CD14-positive monocyte (primary cell): ENCODE results near the gene HINFP. TPM values are rescaled to one million over a fixed set of nuclear protein-coding genes. Genes with fewer than 3 reads are reported as not detected.
A peak's percentile ranks its signal among the peaks of the same experiment; 100 is the strongest.

ENCODE experiments used
- DNase-seq, 3 donors: peaks; one replicate each; pipeline ENCODE4 v3.0.0-alpha.2; 2011 to 2022
- H2AFZ ChIP-seq: 2 replicates; pipeline ENCODE4 v1.6.0; 2012; ENCODE audit warnings: mild to moderate bottlenecking, low read depth, low read length, inconsistent platforms; ENCODE audit not compliant: insufficient read depth, poor library complexity, severe bottlenecking
- H3K27ac ChIP-seq, 2 donors: 1 replicate in 1 of 2; 2 replicates in 1 of 2; pipeline ENCODE4 v1.5.1; 2012 to 2013; ENCODE audit warnings: low read length in 2 of 2, control low read depth in 1 of 2, inconsistent platforms in 1 of 2, low read depth in 1 of 2, mild to moderate bottlenecking in 1 of 2
- H3K27me3 ChIP-seq, 2 donors: one replicate each; pipeline versions ENCODE4 v1.6.0 to v1.6.1; 2011 to 2013; ENCODE audit warnings: low read length in 2 of 2; ENCODE audit not compliant: control insufficient read depth in 2 of 2, insufficient read depth in 2 of 2
- H3K36me3 ChIP-seq, 2 donors: replicated peaks in 1 of 2; 1 replicate in 1 of 2; 2 replicates in 1 of 2; pipeline versions ENCODE4 v1.5.1 to v1.6.1; 2012 to 2013; ENCODE audit warnings: low read length in 2 of 2, control low read depth in 1 of 2, inconsistent platforms in 1 of 2, mild to moderate bottlenecking in 1 of 2; ENCODE audit not compliant: insufficient read depth in 2 of 2, control insufficient read depth in 1 of 2
- H3K4me1 ChIP-seq, 2 donors: 1 replicate in 1 of 2; 2 replicates in 1 of 2; pipeline versions ENCODE4 v1.5.1 to v1.6.1; 2012 to 2013; ENCODE audit warnings: low read length in 2 of 2, control low read depth in 1 of 2, inconsistent platforms in 1 of 2, mild to moderate bottlenecking in 1 of 2, moderate library complexity in 1 of 2; ENCODE audit not compliant: insufficient read depth in 2 of 2, control insufficient read depth in 1 of 2
- H3K4me2 ChIP-seq: replicated peaks from 2 replicates; pipeline ENCODE3; 2012; ENCODE audit warnings: low read length, moderate library complexity, mild to moderate bottlenecking; ENCODE audit not compliant: poor library complexity, severe bottlenecking; ENCODE audit errors: extremely low read depth
- H3K4me3 ChIP-seq, 3 experiments: fragments of 200-600 bp in 1 of 3; sonication (generic) in 1 of 3; replicated peaks in 1 of 3; 1 replicate in 2 of 3; 2 replicates in 1 of 3; pipeline ENCODE4 v1.5.1; 2011 to 2013; ENCODE audit warnings: low read length in 3 of 3, mild to moderate bottlenecking in 3 of 3, control low read depth in 2 of 3, low read depth in 2 of 3, inconsistent platforms in 1 of 3, moderate library complexity in 1 of 3
- H3K79me2 ChIP-seq: 2 replicates; pipeline ENCODE4 v1.6.0; 2012; ENCODE audit warnings: mild to moderate bottlenecking, control low read depth, inconsistent platforms, low read length, moderate library complexity; ENCODE audit not compliant: insufficient read depth
- H3K9ac ChIP-seq: 2 replicates; pipeline ENCODE4 v1.6.0; 2017; ENCODE audit warnings: low read length, mild to moderate bottlenecking; ENCODE audit not compliant: insufficient read depth, poor library complexity, severe bottlenecking
- H3K9me3 ChIP-seq, 2 donors: replicated peaks in 1 of 2; 1 replicate in 1 of 2; 2 replicates in 1 of 2; pipeline versions ENCODE4 v1.5.1 to v1.6.1; 2012 to 2013; ENCODE audit warnings: low read length in 2 of 2, control low read depth in 1 of 2; ENCODE audit not compliant: control insufficient read depth in 1 of 2, insufficient read depth in 1 of 2
- H4K20me1 ChIP-seq: 2 replicates; pipeline ENCODE4 v1.6.0; 2012; ENCODE audit warnings: mild to moderate bottlenecking, low read length, control low read depth, moderate library complexity; ENCODE audit not compliant: insufficient read depth
- H3K27ac Mint-ChIP-seq, 7 donors: one replicate each; pipeline ENCODE4 v1.8.0; 2020; ENCODE audit warnings: mild to moderate bottlenecking in 7 of 7, mixed read lengths in 7 of 7, moderate library complexity in 6 of 7, inconsistent platforms in 2 of 7
- H3K27me3 Mint-ChIP-seq, 3 donors: one replicate each; pipeline ENCODE4 v1.8.0; 2021 to 2022; ENCODE audit warnings: low read depth in 3 of 3, mild to moderate bottlenecking in 3 of 3, mixed read lengths in 3 of 3, moderate library complexity in 3 of 3, inconsistent platforms in 1 of 3
- H3K36me3 Mint-ChIP-seq, 2 donors: one replicate each; pipeline ENCODE4 v1.8.0; 2020; ENCODE audit warnings: mixed read lengths in 2 of 2, inconsistent platforms in 1 of 2, mild to moderate bottlenecking in 1 of 2
- H3K4me1 Mint-ChIP-seq: one replicate; pipeline ENCODE4 v1.8.0; 2020; ENCODE audit warnings: mild to moderate bottlenecking, mixed read lengths
- H3K4me3 Mint-ChIP-seq, 2 donors: one replicate each; pipeline ENCODE4 v1.8.0; 2020; ENCODE audit warnings: mild to moderate bottlenecking in 2 of 2, mixed read lengths in 2 of 2, moderate library complexity in 1 of 2
- H3K9me3 Mint-ChIP-seq, 7 donors: one replicate each; pipeline ENCODE4 v1.8.0; 2020 to 2022; ENCODE audit warnings: mixed read lengths in 7 of 7, mild to moderate bottlenecking in 6 of 7, moderate library complexity in 6 of 7, inconsistent platforms in 2 of 7
- WGBS: methylation state at CpG from one replicate; pipeline ENCODE4 v1.1.5; 2013; ENCODE audit warnings: missing lambda C conversion rate; ENCODE audit not compliant: insufficient coverage; 5-methylcytosine and 5-hydroxymethylcytosine counted together
- intact Hi-C, 2 donors: fragments of 100-400 bp; cut with micrococcal nuclease; formaldehyde crosslinking; loops; one replicate each; pipeline versions ENCODE4 v1.15.0 to v1.15.1; 2023
- polyA plus RNA-seq, 3 donors: library from polyadenylated mRNA; depleted of rRNA in 1 of 3; unstranded in 2 of 3; stranded (reverse) in 1 of 3; fragments of 300-500 nt in 2 of 3; fragments of >200 nt in 1 of 3; fragmentation: Illumina TruSeq in 2 of 3; gene quantifications; 1 replicate in 2 of 3; 2 replicates in 1 of 3; pipeline ENCODE4 v1.2.3, GENCODE V29; 2012 to 2021
- TF ChIP-seq, protein P1 (sequence below): fragments of 200-600 bp; IDR thresholded peaks from one replicate; pipeline ENCODE4 v1.8.0; 2022; ENCODE audit warnings: antibody characterized with exemption, mild to moderate bottlenecking

HINFP gene
- polyA plus RNA-seq, 3 donors, result 8.0 to 43.0 (median 8.6) TPM

DNA sequence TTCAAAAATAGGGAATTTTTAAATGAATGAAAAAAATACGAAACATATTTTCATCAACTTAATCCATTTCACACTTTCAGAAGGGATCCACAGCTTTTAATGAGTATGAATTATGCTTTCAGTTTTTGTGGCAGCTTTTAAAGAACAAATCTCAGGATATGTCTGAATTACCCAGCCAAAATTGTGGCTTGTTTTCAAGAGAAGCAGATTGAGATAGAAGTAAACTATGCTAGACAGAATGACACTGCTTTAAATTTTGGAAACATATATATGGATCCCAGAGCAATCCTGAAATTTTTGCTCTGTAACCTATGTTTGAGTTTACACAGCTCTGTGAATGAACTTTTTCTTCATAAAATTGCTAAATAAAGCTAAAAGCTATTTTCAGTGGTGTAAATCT is 2.4 kb upstream of the HINFP start:
- TF ChIP-seq, protein P1, sequence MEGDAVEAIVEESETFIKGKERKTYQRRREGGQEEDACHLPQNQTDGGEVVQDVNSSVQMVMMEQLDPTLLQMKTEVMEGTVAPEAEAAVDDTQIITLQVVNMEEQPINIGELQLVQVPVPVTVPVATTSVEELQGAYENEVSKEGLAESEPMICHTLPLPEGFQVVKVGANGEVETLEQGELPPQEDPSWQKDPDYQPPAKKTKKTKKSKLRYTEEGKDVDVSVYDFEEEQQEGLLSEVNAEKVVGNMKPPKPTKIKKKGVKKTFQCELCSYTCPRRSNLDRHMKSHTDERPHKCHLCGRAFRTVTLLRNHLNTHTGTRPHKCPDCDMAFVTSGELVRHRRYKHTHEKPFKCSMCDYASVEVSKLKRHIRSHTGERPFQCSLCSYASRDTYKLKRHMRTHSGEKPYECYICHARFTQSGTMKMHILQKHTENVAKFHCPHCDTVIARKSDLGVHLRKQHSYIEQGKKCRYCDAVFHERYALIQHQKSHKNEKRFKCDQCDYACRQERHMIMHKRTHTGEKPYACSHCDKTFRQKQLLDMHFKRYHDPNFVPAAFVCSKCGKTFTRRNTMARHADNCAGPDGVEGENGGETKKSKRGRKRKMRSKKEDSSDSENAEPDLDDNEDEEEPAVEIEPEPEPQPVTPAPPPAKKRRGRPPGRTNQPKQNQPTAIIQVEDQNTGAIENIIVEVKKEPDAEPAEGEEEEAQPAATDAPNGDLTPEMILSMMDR, result no peak
- Histone ChIP-seq H3K9me3 (no peaks in the 10 kb centered on the region), H2AFZ (no peak overlapping the region), H3K27me3 (no peaks in the 10 kb centered on the region), H3K36me3 (peaks cover 13 to 36% of the 10 kb centered on the region in 2 donors), H3K9ac (no peak overlapping the region), H3K27ac (no peak overlapping the region), H4K20me1 (peaks cover 17% of the 10 kb centered on the region), H3K4me1 (peaks cover 51 to 62% of the 10 kb centered on the region in 2 donors), H3K4me3 (no peak overlapping the region), H3K4me2 (no peak overlapping the region), H3K79me2 (peaks cover 30% of the 10 kb centered on the region)
- Mint-ChIP-seq H3K4me1 (peaks cover 54% of the 10 kb centered on the region), H3K36me3 (peaks cover 24 to 44% of the 10 kb centered on the region in 2 donors), H3K4me3 (no peak overlapping the region), H3K27ac (no peak overlapping the region), H3K27me3 (peaks cover 0 to 5% (median 0%) of the 10 kb centered on the region in 3 donors), H3K9me3 (no peaks in the 10 kb centered on the region)
- no CpG with 5 or more reads among the region's 1 CpG for WGBS
- intact Hi-C loops, result no loop called here
- DNase-seq, result no peak

DNA sequence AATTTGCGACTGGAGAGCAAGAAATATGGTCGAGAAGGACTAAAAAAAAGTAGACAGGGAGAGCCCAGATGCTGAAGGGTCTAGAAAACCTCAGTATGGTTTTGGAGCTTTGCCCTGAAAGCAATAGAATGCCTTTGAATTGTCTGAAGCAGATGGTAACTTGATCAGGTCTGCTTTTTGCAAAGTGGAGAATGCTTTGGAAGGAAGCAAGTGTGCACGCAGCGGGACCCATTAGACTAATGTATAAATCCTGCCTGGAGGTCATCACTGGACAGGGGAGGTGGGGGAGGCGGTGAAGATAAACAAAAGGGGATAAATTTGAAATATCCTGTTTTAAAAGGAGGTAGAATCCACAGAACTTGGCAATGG is 757 bp upstream of the HINFP start:
- peaks cover 22 to 41% of the 10 kb centered on the region in 2 donors for H3K36me3 Mint-ChIP-seq
- H3K4me2 ChIP-seq, result peak overlapping the region; percentile 94
- peak overlapping the region; percentile 73 for H3K9ac ChIP-seq
- H4K20me1 ChIP-seq, result peaks cover 17% of the 10 kb centered on the region
- 69% methylated on average over 5 of the region's 5 CpGs for WGBS
- H3K9me3 ChIP-seq, result no peaks in the 10 kb centered on the region
- H3K4me1 Mint-ChIP-seq, result peaks cover 39% of the 10 kb centered on the region
- H3K27me3 Mint-ChIP-seq, result peaks cover 0 to 5% (median 0%) of the 10 kb centered on the region in 3 donors
- DNase-seq, result no peak
- H3K4me1 ChIP-seq, result peaks cover 35 to 45% of the 10 kb centered on the region in 2 donors
- peak overlapping the region; percentile 41 to 88 (median 83) for H3K27ac Mint-ChIP-seq
- H3K27ac ChIP-seq, result peak overlapping the region in 1 of 2 donors; percentile 69
- peak overlapping the region; percentile 88 for H2AFZ ChIP-seq
- H3K4me3 Mint-ChIP-seq, result peak overlapping the region; percentile 84 to 90
- H3K4me3 ChIP-seq, result peak overlapping the region; percentile 32 to 97 (median 97)
- H3K79me2 ChIP-seq, result peaks cover 35% of the 10 kb centered on the region
- intact Hi-C loops, result loop anchor here in 1 of 2 donors (2.0 to 5.0 kb wide), 2 partner anchors 14 to 33 kb away; partner anchors contain the start of gene C2CD2L
- TF ChIP-seq, protein P1, result no peak
- peaks cover 11 to 41% of the 10 kb centered on the region in 2 donors for H3K36me3 ChIP-seq
- H3K9me3 Mint-ChIP-seq, result no peaks in the 10 kb centered on the region
- no peaks in the 10 kb centered on the region for H3K27me3 ChIP-seq
